HEK293 (cell line): Measurements from ENCODE around the gene FAM180A.

Experiments
- AEBP2 ChIP-seq: fragments of 450-650 bp; formaldehyde crosslinking; IDR thresholded peaks from 2 replicates; pipeline ENCODE4 v1.5.1; 2016; ENCODE audit warnings: missing biosample characterization, missing genetic modification characterization, borderline replicate concordance
- KLF1 ChIP-seq: fragments of 450-650 bp; formaldehyde crosslinking; IDR thresholded peaks from 2 replicates; pipeline ENCODE4 v1.5.1; 2016; ENCODE audit warnings: missing biosample characterization, missing genetic modification characterization
- MZF1 ChIP-seq: fragments of 450-650 bp; formaldehyde crosslinking; IDR thresholded peaks from 2 replicates; pipeline ENCODE4 v1.5.1; 2017; ENCODE audit warnings: missing biosample characterization, missing genetic modification characterization, borderline replicate concordance
- PRDM6 ChIP-seq: fragments of 450-650 bp; formaldehyde crosslinking; IDR thresholded peaks from 2 replicates; pipeline ENCODE4 v1.5.1; 2017; ENCODE audit warnings: missing biosample characterization, missing genetic modification characterization
- WT1 ChIP-seq: fragments of 450-650 bp; formaldehyde crosslinking; IDR thresholded peaks from 2 replicates; pipeline ENCODE4 v1.5.1; 2016; ENCODE audit warnings: missing biosample characterization, missing genetic modification characterization
- YY2 ChIP-seq: fragments of 450-650 bp; formaldehyde crosslinking; IDR thresholded peaks from 2 replicates; pipeline ENCODE4 v1.5.1; 2016; ENCODE audit warnings: missing biosample characterization, missing genetic modification characterization
- ZFP3 ChIP-seq: fragments of 450-650 bp; formaldehyde crosslinking; IDR thresholded peaks from 2 replicates; pipeline ENCODE4 v1.5.1; 2016; ENCODE audit warnings: low read depth, missing biosample characterization, missing genetic modification characterization
- ZNF10 ChIP-seq: fragments of 450-650 bp; formaldehyde crosslinking; IDR thresholded peaks from 2 replicates; pipeline ENCODE4 v1.5.1; 2017; ENCODE audit warnings: missing biosample characterization, missing genetic modification characterization
- ZNF114 ChIP-seq: fragments of 450-650 bp; formaldehyde crosslinking; IDR thresholded peaks from 2 replicates; pipeline ENCODE4 v1.5.0; 2017; ENCODE audit warnings: missing biosample characterization, missing genetic modification characterization
- ZNF16 ChIP-seq: fragments of 450-650 bp; formaldehyde crosslinking; IDR thresholded peaks from 2 replicates; pipeline ENCODE4 v1.5.1; 2016; ENCODE audit warnings: low read depth, missing biosample characterization, missing genetic modification characterization
- ZNF2 ChIP-seq: fragments of 450-650 bp; formaldehyde crosslinking; IDR thresholded peaks from 2 replicates; pipeline ENCODE4 v1.5.1; 2016; ENCODE audit warnings: missing biosample characterization, missing genetic modification characterization
- ZNF248 ChIP-seq: fragments of 450-650 bp; formaldehyde crosslinking; IDR thresholded peaks from 2 replicates; pipeline ENCODE4 v1.5.1; 2017; ENCODE audit warnings: missing biosample characterization, missing genetic modification characterization
- ZNF530 ChIP-seq: fragments of 450-650 bp; formaldehyde crosslinking; IDR thresholded peaks from 2 replicates; pipeline ENCODE4 v1.5.1; 2016; ENCODE audit warnings: low read depth, missing biosample characterization, missing genetic modification characterization
- ZNF626 ChIP-seq: fragments of 450-650 bp; sonication (Bioruptor Pico); formaldehyde crosslinking; IDR thresholded peaks from 2 replicates; pipeline ENCODE4 v1.5.1; 2018; ENCODE audit warnings: missing biosample characterization, missing genetic modification characterization, inconsistent platforms
- ZSCAN30 ChIP-seq: fragments of 450-650 bp; IDR thresholded peaks from 2 replicates; pipeline ENCODE4 v1.5.1; 2018; ENCODE audit warnings: missing biosample characterization, mild to moderate bottlenecking, missing genetic modification characterization, moderate library complexity
- TF ChIP-seq, protein P1 (sequence below): fragments of 450-650 bp; formaldehyde crosslinking; IDR thresholded peaks from 2 replicates; pipeline ENCODE4; 2016; ENCODE audit warnings: missing biosample characterization, missing genetic modification characterization
- TF ChIP-seq, protein P2 (sequence below): fragments of 450-650 bp; formaldehyde crosslinking; IDR thresholded peaks from 2 replicates; pipeline ENCODE4 v1.5.1; 2016; ENCODE audit warnings: missing biosample characterization, missing genetic modification characterization
- TF ChIP-seq, protein P3 (sequence below): fragments of 450-650 bp; formaldehyde crosslinking; IDR thresholded peaks from 2 replicates; pipeline ENCODE4 v1.5.1; 2017; ENCODE audit warnings: missing biosample characterization, missing genetic modification characterization
- TF ChIP-seq, protein P4 (sequence below): fragments of 450-650 bp; formaldehyde crosslinking; IDR thresholded peaks from 2 replicates; pipeline ENCODE4 v1.5.1; 2016; ENCODE audit warnings: missing biosample characterization, missing genetic modification characterization

Gene FAM180A

DNA sequence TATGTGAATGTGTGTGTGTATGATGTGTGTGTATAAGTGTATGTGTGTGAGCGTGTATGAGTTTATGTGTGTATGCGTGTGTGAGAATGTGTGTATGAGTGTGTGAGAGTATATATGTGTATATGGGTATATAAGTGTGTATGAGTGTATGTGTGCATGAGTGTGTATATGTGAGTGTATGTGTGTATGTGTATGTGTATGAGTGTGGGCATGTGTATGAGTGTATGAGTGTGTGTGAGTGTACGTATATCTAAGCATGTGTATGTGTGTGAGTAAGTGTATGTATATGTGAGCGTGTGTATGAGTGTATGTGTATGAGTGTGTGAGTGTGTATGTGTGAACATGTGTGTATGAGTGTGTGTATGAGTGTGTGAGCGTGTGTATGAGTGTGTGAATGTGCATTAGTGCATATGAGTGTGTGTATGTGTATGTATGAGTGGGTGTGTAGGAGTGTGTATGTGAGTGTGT is 33.5 kb downstream of the FAM180A start (continued):
- TF ChIP-seq ZSCAN30 (tag by site-specific recombination) = no peak
- no peak for TF ChIP-seq ZNF114
- TF ChIP-seq ZNF626 (tag by site-specific recombination) = no peak
- TF ChIP-seq, protein P1, sequence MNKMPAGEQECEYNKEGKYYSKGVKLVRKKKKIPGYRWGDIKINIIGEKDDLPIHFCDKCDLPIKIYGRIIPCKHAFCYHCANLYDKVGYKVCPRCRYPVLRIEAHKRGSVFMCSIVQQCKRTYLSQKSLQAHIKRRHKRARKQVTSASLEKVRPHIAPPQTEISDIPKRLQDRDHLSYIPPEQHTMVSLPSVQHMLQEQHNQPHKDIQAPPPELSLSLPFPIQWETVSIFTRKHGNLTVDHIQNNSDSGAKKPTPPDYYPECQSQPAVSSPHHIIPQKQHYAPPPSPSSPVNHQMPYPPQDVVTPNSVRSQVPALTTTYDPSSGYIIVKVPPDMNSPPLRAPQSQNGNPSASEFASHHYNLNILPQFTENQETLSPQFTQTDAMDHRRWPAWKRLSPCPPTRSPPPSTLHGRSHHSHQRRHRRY (tag by site-specific recombination) = no peak
- TF ChIP-seq, protein P2, sequence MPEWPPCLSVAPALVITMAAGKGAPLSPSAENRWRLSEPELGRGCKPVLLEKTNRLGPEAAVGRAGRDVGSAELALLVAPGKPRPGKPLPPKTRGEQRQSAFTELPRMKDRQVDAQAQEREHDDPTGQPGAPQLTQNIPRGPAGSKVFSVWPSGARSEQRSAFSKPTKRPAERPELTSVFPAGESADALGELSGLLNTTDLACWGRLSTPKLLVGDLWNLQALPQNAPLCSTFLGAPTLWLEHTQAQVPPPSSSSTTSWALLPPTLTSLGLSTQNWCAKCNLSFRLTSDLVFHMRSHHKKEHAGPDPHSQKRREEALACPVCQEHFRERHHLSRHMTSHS = peak; percentile 58; the same call in 1 of the 2 replicates
- TF ChIP-seq, protein P3, sequence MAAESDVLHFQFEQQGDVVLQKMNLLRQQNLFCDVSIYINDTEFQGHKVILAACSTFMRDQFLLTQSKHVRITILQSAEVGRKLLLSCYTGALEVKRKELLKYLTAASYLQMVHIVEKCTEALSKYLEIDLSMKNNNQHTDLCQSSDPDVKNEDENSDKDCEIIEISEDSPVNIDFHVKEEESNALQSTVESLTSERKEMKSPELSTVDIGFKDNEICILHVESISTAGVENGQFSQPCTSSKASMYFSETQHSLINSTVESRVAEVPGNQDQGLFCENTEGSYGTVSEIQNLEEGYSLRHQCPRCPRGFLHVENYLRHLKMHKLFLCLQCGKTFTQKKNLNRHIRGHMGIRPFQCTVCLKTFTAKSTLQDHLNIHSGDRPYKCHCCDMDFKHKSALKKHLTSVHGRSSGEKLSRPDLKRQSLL = no peak
- TF ChIP-seq ZFP3 (tag by site-specific recombination) = peak; percentile 80
- TF ChIP-seq YY2 (tag by site-specific recombination) = no peak
- TF ChIP-seq AEBP2 (tag by site-specific recombination) = no peak
- no peak for TF ChIP-seq ZNF530 (tag by site-specific recombination)
- TF ChIP-seq KLF1 (tag by site-specific recombination) = no peak
- TF ChIP-seq MZF1 (tag by site-specific recombination) = no peak
- TF ChIP-seq ZNF248 (tag by site-specific recombination) = no peak
- TF ChIP-seq, protein P4, sequence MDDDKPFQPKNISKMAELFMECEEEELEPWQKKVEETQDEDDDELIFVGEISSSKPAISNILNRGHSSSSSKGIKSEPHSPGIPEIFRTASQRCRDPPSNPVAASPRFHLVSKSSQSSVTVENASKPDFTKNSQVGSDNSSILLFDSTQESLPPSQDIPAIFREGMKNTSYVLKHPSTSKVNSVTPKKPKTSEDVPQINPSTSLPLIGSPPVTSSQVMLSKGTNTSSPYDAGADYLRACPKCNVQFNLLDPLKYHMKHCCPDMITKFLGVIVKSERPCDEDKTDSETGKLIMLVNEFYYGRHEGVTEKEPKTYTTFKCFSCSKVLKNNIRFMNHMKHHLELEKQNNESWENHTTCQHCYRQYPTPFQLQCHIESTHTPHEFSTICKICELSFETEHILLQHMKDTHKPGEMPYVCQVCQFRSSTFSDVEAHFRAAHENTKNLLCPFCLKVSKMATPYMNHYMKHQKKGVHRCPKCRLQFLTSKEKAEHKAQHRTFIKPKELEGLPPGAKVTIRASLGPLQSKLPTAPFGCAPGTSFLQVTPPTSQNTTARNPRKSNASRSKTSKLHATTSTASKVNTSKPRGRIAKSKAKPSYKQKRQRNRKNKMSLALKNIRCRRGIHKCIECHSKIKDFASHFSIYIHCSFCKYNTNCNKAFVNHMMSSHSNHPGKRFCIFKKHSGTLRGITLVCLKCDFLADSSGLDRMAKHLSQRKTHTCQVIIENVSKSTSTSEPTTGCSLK (tag by site-specific recombination) = 0 out of 2 replicates have a peak, but pooled peaks have one; percentile 85
- no peak for TF ChIP-seq ZNF16 (tag by site-specific recombination)
- no peak for TF ChIP-seq PRDM6
- TF ChIP-seq ZNF2 (tag by site-specific recombination) = peak; percentile 91
- TF ChIP-seq WT1 (tag by site-specific recombination) = no peak
- no peak for TF ChIP-seq ZNF10 (tag by site-specific recombination)
